A673 (cell line): ENCODE data around the gene AP2M1. TPM values are rescaled to one million over a fixed set of nuclear protein-coding genes. Genes with fewer than 3 reads are reported as not detected.
"Not testable (repeated sequence)": the region's sequence is repeated elsewhere in the genome, so short reads cannot be mapped to it uniquely, and the experiment has no call there.

ENCODE experiments used
- BruUV-seq: library from RNA; stranded (reverse); fragments of 400-500 nt; replicated peaks from 2 replicates; lab custom pipeline; 2021; lab: Mats Ljungman, UMichigan
- CTCF ChIA-PET: fragments of 300-600 bp; sonication (Branson Sonifier 250); formaldehyde crosslinking; loops from one replicate; lab custom pipeline; 2022; ENCODE audit warnings: antibody characterized with exemption; lab: Charles Lee
- POLR2A ChIA-PET: fragments of 300-600 bp; sonication (Branson Sonifier 250); formaldehyde crosslinking; loops from one replicate; lab custom pipeline; 2022; ENCODE audit warnings: antibody characterized with exemption; ENCODE audit not compliant: low non-redundant PET; lab: Charles Lee
- DNase-seq: peaks from one replicate; pipeline ENCODE4 v3.0.0-alpha.2; 2015; ENCODE audit warnings: low spot score
- H3K27ac ChIP-seq: fragments of 200-600 bp; sonication (generic); 2 replicates; pipeline ENCODE4 v1.5.1; 2016; ENCODE audit warnings: mixed run types, low read depth, mild to moderate bottlenecking, mixed read lengths, antibody characterized with exemption, low read length; ENCODE audit not compliant: poor library complexity, severe bottlenecking
- H3K27me3 ChIP-seq: fragments of 200-600 bp; sonication (generic); replicated peaks from 2 replicates; pipeline ENCODE4 v1.6.1; 2017; ENCODE audit warnings: mixed run types, low read depth, mild to moderate bottlenecking, mixed read lengths, antibody characterized with exemption, low read length; ENCODE audit not compliant: insufficient read depth, poor library complexity
- H3K36me3 ChIP-seq: fragments of 200-600 bp; sonication (generic); 2 replicates; pipeline ENCODE4 v1.6.1; 2016; ENCODE audit warnings: mixed run types, mild to moderate bottlenecking, mixed read lengths, antibody characterized with exemption, low read length; ENCODE audit not compliant: insufficient read depth, poor library complexity, severe bottlenecking
- H3K4me1 ChIP-seq: fragments of 200-600 bp; sonication (generic); 2 replicates; pipeline ENCODE4 v1.6.1; 2017; ENCODE audit warnings: mixed run types, mild to moderate bottlenecking, mixed read lengths, antibody characterized with exemption, low read length; ENCODE audit not compliant: insufficient read depth, poor library complexity, severe bottlenecking
- H3K4me3 ChIP-seq: fragments of 200-600 bp; sonication (generic); 2 replicates; pipeline ENCODE4 v1.5.1; 2016; ENCODE audit warnings: low read depth, mixed run types, mild to moderate bottlenecking, mixed read lengths, low read length; ENCODE audit not compliant: poor library complexity, severe bottlenecking
- H3K9me3 ChIP-seq: fragments of 200-600 bp; sonication (generic); 2 replicates; pipeline ENCODE4 v1.6.1; 2016; ENCODE audit warnings: mixed run types, low read depth, mild to moderate bottlenecking, mixed read lengths, antibody characterized with exemption, low read length; ENCODE audit not compliant: poor library complexity, severe bottlenecking
- EZH2 ChIP-seq: fragments of 200-600 bp; sonication (generic); IDR thresholded peaks from 2 replicates; pipeline ENCODE4 v1.6.1; 2017; ENCODE audit warnings: borderline replicate concordance, low read depth, mild to moderate bottlenecking, mixed read lengths, antibody characterized with exemption, low read length; ENCODE audit not compliant: poor library complexity, severe bottlenecking
- intact Hi-C: fragments of 100-400 bp; cut with micrococcal nuclease; formaldehyde crosslinking; loops from one replicate; pipeline ENCODE4 v1.10.0; 2022; ENCODE audit not compliant: unreplicated experiment
- total RNA-seq: library from RNA; stranded (reverse); gene quantifications from 2 replicates; pipeline ENCODE4 v1.2.3, GENCODE V29; 2021
- TF ChIP-seq, protein P1 (sequence below): fragments of 300-800, 200-600 bp; sonication (generic); conservative IDR thresholded peaks from 2 replicates; pipeline ENCODE4 v1.5.1; 2017; ENCODE audit warnings: low read depth, mild to moderate bottlenecking, antibody characterized with exemption, low read length, moderate library complexity, mixed read lengths

The AP2M1 gene
- total RNA-seq, 1 experiment from 2014 or later = 419 TPM

DNA sequence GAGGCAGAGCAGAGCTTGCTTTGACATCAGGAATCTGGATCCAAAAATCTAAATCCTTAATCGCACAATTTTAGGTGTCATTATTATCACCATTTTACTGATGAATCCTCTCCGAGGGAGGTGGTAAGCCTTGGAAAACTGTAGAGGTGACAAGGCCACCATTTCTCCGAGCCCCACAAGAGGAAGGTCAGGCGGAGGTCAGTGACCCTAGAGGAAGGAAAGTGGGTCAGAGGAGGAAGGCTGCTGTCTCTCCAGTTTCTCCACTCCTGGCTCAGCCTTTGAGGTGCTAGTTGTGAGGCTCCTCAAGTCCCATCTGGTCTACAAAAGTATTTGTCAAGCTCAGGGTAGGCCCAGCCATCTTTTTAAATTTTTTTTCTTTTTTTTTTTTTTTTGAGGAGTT is 16.3 kb upstream of the AP2M1 start:
- BruUV-seq = no TSS peak
- ChIA-PET CTCF (no interaction called here), POLR2A (no interaction called here)
- no peak overlapping the region for H3K4me3 ChIP-seq
- TF ChIP-seq EZH2 = no peak
- TF ChIP-seq, protein P1, sequence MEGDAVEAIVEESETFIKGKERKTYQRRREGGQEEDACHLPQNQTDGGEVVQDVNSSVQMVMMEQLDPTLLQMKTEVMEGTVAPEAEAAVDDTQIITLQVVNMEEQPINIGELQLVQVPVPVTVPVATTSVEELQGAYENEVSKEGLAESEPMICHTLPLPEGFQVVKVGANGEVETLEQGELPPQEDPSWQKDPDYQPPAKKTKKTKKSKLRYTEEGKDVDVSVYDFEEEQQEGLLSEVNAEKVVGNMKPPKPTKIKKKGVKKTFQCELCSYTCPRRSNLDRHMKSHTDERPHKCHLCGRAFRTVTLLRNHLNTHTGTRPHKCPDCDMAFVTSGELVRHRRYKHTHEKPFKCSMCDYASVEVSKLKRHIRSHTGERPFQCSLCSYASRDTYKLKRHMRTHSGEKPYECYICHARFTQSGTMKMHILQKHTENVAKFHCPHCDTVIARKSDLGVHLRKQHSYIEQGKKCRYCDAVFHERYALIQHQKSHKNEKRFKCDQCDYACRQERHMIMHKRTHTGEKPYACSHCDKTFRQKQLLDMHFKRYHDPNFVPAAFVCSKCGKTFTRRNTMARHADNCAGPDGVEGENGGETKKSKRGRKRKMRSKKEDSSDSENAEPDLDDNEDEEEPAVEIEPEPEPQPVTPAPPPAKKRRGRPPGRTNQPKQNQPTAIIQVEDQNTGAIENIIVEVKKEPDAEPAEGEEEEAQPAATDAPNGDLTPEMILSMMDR = no peak
- H3K4me1 ChIP-seq = peaks cover 21% of the 10 kb centered on the region
- no peak for DNase-seq
- no peaks in the 10 kb centered on the region for H3K9me3 ChIP-seq
- H3K27me3 ChIP-seq = no peaks in the 10 kb centered on the region
- intact Hi-C loops = no loop called here
- H3K27ac ChIP-seq = no peak overlapping the region
- peaks cover 3% of the 10 kb centered on the region for H3K36me3 ChIP-seq

DNA sequence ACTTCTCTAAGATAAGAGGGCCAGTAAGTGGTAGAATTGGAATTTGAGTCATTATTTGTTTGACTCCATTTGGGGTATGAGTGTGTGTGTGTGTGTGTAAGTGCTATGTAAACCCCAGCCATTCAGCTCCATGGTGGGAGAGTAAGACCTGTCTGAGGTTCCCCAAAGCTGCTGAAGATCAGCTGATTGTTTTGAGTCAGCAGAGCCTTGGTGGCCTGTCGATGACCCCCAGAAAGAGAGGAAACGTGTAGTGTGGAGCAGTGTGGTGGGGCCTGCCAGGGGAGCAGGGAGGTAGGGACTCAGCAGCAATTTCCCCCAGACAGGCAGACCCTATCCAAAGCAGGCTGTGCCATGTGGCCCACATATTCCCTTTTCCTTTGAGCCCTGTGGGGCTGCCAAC is 14.2 kb upstream of the AP2M1 start:
- no peaks in the 10 kb centered on the region for H3K27me3 ChIP-seq
- intact Hi-C loops = no loop called here
- DNase-seq = no peak
- ChIA-PET POLR2A (no interaction called here), CTCF (no interaction called here)
- H3K36me3 ChIP-seq = peaks cover 23% of the 10 kb centered on the region
- H3K4me3 ChIP-seq = no peak overlapping the region
- BruUV-seq = no TSS peak
- H3K4me1 ChIP-seq = peaks cover 12% of the 10 kb centered on the region
- H3K27ac ChIP-seq = no peak overlapping the region
- H3K9me3 ChIP-seq = no peaks in the 10 kb centered on the region
- TF ChIP-seq, protein P1 = no peak
- no peak for TF ChIP-seq EZH2

DNA sequence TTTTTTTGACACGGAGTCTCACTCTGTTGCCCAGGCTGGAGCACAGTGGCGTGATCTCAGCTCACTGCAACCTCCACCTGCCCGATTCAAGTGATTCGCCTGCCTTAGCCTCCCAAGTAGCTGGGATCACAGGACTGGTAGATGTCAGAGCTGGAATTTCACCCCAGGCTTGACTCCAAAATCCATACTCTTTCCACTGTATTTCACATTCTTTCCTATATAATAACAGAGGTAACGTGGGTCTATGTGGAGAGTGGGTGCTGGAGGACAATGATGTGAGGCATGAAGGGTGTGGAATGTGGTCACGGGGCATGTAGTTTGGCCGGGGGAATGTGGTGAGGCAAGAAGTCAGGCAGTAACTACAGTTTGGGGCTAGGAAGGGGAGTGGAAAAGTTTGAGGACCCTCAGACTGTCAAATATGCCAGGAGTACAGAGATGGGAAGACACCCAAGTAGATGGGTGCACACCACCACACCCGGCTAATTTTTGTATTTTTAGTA is 12.0 kb upstream of the AP2M1 start:
- H3K4me1 ChIP-seq, H3K9me3 ChIP-seq, BruUV-seq, H3K27me3 ChIP-seq, POLR2A ChIA-PET, H3K27ac ChIP-seq, DNase-seq, H3K4me3 ChIP-seq, intact Hi-C loops: not testable (repeated sequence)
- CTCF ChIA-PET = interaction anchor here (0.6 kb wide), 1 partner anchor 267 kb away, joined by 4 read pairs; no protein-coding TSS in a partner anchor
- peaks cover 44% of the 10 kb centered on the region for H3K36me3 ChIP-seq
